HG03025 (cell line): ENCODE data around the gene PARD6B.
A peak's percentile ranks its signal among the peaks of the same experiment; 100 is the strongest.
"Not testable (repeated sequence)": the region's sequence is repeated elsewhere in the genome, so short reads cannot be mapped to it uniquely, and the experiment has no call there.

Experiments used
- ATAC-seq: cut with Tn5 transposase; IDR thresholded peaks from one replicate; pipeline ENCODE4 v1.9.1; 2021; ENCODE audit warnings: mild to moderate bottlenecking, moderate library complexity; ENCODE audit not compliant: unreplicated experiment, low FRiP score

The PARD6B gene, protein sequence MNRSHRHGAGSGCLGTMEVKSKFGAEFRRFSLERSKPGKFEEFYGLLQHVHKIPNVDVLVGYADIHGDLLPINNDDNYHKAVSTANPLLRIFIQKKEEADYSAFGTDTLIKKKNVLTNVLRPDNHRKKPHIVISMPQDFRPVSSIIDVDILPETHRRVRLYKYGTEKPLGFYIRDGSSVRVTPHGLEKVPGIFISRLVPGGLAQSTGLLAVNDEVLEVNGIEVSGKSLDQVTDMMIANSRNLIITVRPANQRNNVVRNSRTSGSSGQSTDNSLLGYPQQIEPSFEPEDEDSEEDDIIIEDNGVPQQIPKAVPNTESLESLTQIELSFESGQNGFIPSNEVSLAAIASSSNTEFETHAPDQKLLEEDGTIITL

DNA sequence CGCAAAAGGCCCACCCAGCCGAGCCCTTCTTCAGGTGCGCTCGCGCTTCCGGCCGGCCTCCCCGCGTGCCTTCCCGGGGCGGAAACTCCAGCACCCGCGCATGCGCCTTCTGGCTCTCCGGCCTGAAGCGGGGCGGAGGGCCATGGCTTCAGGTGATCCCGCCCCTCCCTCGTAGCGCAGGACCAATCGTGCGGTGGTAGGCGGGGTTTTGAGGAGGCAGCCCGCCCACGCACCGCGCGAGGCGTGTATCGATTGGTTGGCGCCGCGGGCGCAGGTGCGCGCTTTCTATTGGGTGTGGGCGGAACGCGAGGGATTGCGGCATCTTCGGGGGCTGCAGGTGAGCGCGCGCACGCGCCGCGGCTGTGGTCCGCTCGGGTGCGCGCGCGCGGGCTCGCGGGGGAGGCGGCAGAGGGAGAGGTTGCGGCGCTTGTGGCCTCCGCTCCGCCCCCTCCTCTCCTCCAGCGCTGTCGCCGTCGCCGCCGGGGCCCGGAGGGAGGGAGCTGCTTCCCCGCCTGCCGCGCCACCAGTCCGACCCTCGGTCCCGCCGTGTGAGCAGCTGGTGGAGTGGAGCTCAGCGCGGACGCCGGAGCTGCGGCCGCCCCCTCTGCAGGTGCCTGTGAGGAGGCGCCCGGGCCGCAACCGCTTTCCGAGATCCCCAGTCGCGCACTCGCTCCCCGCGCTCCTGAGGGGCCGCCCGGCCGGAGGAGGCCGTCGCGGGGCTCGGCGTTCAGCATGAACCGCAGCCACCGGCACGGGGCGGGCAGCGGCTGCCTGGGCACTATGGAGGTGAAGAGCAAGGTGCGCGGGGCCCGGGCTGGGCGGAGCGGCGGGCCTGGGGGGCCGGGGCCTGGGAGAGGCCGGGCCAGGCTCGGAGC lies at the start of gene PARD6B:
Gene PARD6B (plus strand): TSS at position 526 of the 875 bp plus-strand sequence. CDS start 207 bp downstream, at position 733.
- ATAC-seq = peak; percentile 79

DNA sequence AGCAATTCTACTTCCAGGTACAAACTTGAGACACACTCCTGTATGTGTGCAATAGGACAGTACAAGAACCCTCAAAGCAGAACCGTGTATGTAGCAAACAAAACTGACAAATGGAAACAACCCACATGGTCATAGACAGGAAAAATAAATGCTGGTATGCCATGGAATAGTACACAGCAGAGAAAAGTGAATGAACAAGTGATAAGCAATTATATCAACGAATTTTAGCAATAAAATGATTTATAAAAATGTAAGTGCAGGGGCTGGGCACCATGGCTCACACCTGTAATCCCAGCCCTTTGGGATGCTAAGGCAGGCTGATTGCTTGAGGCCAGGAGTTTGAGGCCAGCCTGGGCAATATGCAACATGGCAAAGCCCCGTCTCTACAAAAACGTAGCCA lies 49.3 kb upstream of the PARD6B start:
- ATAC-seq = no peak

DNA sequence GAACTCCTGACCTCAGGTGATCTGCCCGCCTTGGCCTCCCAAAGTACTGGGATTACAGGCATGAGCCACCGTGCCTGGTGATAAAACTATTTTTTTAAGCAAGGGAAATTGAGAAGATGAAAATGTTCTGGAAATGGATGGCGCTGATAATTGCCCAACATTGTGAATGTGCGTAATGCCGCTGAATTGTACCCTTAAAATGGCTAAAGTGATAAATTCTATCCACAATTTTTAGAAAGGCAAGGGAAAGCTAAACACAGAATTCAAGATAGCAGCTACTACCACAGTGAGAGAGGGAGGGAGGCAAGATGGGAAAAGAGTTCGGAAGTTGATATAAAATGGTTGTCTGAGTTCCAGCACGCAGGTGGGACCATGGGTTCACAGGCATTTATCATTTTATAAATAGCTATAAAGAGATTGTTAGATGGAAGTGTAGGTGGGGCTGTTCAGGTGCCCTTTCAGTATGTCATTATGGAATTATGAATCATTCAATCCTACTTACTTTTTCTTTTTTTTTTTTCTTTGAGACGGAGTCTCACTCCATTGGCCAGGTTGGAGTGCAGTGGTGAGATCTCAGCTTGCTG lies 48.3 kb upstream of the PARD6B start:
- ATAC-seq = no peak

DNA sequence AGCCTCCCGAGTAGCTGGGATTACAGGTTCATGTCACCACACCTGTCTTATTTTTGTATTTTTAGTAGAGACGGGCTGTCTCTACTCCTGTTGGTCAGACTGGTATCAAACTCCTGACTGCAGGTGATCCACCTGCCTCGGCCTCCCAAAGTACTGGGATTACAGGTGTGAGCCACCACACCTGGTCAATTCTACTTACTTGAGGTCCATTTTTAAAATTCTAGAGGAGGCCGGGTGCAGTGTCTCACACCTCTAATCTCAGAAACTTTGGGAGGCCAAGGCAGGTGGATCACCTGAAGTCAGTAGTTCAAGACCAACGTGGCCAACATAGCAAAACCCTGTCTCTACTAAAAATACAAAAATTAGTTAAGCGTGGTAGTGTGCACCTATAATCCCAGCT lies 47.8 kb upstream of the PARD6B start:
- no peak for ATAC-seq

DNA sequence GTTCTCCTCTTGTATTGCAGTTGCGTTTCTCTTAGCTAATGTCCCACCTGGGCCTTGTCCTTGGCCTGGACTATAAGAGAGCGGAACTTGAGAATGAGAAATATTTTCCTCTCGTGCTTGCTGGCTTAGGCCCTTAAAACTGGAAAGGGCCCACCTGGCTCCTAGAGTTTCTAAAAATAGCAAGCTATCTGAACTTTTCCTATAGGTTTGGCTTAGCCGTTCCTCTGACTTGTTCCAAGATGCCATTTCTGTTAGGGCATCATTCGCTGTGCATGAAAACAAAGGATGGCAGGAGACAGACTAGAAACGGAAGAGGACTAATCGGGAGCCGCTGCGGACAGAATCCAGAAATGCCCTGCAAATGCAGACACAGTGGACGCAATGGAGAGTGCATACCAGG lies 44.6 kb upstream of the PARD6B start:
- ATAC-seq = no peak

DNA sequence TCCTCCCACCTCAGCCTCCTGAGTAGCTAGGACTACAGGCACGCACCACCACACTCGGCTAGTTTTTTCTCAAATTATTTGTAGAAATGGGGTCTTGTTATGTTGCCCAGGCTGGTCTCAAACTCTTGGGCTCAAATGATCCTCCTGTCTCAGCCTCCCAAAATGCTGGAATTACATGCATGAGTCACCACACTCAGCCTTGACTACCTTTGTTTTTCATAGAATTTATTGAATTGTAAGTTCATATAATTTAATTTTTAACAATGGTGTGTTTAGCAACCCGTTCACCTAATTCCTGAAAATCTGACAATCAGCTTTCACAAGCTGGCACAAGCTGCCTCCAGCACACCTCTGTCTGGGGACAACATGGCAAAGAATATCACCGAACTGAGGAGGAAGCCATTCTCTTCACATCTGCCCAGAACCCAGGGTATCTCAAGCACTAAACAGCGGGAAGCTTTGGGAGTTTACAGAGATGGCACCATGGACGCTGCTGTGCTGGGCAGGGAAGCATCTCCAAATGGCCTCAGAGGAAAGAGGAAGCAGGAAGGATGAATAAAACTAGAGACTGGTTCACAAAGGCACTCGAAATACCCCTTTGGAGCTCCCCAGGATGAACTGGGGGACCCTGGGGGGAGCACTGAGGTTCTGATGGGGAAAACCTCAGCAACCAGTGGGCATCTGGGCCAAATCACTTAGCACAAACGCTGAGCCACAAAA lies 43.0 kb upstream of the PARD6B start:
- ATAC-seq = no peak

DNA sequence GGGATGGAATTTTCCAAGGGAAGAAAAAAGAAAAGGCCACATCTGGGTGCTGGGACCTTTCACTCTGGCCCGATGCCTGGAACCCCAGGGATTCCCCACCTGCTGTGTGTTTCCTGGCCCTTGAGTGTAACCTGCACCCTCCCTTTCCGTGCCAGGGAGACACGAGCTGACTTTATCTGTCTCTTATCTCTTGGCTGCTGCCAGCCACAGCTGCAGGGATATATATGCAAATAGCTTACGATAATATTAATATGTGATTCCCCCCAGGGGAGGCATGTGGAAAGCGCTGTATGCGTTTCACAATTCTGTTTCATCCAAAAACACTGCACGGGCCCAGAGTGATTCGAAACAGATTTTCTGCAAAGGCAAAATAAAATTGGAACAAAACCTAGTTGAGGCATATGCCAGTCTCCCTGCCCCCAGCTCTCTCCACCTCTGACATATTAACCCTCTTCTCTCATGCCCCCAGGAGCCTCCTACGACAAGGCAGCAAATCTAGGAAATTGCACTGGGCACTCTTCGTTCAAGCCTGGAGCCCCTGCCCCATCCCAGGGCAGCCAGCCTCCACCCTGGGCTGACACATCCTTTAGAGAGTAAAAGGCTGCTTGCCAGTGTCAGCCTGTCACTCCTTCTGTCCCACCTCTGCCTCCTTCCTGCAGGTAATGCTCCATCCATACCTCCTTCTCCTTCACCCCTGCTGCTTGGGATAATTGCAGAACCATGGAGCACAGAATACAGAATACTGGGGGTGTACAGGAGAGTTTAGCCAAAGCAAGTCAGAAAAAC lies 41.3 kb upstream of the PARD6B start:
- no peak for ATAC-seq

DNA sequence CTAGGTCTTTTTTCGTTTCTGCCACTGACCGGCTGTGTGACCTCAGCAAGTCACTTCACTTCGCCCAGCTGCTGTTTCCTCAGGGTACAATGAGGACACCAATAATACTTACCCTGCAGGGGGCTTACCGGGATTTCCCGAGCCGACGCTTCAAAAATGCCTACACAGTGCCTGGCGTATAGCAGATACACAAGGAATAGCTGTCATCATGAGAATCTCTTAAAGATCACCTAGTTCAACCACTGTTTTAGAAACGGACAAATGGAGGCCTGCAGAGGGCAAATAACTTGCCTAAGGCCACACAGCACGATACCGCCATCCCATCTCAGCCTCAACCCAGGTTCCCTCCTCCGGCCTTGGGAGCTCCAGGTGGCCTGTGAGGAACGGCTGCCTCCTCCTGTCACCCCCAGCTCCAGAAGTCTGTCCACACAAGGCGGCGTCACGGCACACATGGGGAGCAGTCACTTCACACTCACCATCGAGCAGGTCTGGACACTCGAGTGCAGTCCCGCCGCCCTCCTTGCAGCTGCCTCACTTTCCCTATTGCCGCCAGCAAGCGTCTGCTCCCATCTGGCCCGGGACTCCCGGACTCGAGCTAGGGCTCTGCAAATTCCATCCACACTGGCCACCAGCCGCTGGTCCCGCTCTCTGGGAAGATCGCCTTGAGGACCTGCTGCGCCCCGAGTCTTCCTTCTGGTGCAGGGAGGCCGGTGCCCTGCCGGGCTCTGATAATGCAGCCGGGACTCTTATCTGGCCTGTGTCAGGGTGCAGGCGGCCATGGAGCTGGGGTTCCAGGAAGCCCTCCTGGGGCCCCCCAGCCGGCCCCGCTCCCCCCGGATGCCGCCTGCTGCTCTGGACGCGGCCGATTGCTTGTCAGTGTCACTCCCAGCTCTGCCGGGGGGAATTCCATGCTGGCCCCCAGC lies 40.5 kb upstream of the PARD6B start, which contains the start of gene RIPOR3:
Gene RIPOR3 (minus strand): TSS at position 893 of the 923 bp plus-strand sequence. CDS start 414 bp downstream, at position 479.
- no peak for ATAC-seq

DNA sequence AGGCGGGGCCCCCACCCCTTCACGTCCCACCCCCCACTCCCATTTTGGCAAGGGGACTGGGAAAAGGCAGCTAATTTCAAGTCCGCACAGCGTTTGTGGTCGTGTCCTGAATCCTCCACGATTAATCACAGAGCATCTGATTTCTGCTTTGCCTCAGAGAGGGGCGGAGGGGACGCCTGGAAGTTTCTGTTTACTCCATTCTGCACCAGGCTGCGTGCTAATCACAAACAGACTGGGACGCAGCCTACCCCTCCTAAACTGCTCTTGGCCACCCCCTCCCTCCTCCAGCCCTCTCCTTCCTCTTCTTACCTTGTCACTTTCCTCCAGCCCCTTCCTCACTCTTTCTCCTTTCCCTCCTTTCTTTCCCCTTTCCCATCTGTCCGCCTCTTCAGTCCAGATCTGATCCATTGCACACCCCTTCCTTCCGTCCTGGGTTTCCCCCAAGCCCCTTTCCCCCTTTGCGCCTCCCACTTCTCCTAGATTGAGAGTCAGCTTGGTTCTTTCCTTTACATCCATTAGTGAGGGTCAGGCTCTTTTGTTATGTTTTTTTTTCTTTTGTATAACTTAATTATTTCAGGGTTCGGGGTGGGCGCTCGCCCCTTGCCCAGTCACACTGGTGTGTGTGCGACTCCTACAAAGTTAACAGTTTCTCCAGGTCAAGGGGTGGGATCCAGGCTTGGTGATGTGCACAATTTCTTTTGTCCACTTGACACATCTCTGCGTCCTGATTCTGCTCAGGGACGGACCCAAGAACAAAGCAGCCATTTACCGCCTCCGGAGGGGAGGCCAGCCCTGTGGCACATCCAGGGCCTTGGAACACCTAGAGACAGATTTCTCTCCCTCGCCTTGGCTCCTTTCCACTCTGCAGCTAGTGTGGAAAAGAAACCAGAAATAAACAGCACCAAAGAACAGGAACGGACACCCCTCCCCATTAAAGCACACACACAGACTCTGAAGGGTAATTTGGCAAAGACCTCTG lies 39.5 kb upstream of the PARD6B start:
- ATAC-seq = no peak

DNA sequence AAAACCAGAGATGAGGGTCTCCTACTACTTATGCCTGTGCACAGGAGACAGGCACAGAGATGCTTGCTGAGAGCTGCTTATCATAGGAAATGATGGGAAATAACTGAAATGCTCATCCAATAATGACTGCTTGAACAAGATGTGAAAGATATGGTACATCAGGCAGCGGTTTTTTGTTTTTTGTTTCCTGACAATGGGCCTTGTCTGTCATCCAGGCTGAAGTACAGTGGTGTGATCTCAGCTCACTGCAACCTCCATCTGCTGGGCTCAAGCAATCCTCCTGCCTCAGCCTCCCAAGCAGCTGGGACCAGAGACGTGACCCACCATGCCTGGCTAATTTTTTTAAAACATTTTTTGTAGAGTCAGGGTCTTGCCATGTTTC lies 38.8 kb upstream of the PARD6B start:
- ATAC-seq = no peak

DNA sequence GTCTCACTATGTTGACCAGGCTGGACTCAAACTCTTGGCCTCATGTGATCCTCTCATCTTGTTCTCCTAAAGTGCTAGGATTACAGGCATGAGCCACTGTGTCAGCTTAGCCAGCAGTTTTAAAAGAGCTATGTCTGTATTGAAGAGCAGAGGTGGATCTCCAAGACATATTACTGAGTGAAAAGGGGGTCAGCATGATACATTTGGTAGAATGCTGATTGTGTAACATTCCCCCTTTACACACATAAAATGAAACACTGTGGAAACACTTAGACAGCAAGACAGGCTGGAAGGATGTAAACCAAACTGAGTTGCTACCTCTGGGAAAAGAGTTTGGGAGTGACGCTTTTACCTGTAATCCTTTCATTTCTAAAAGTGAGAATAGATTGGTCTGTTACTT lies 38.4 kb upstream of the PARD6B start:
- no peak for ATAC-seq

DNA sequence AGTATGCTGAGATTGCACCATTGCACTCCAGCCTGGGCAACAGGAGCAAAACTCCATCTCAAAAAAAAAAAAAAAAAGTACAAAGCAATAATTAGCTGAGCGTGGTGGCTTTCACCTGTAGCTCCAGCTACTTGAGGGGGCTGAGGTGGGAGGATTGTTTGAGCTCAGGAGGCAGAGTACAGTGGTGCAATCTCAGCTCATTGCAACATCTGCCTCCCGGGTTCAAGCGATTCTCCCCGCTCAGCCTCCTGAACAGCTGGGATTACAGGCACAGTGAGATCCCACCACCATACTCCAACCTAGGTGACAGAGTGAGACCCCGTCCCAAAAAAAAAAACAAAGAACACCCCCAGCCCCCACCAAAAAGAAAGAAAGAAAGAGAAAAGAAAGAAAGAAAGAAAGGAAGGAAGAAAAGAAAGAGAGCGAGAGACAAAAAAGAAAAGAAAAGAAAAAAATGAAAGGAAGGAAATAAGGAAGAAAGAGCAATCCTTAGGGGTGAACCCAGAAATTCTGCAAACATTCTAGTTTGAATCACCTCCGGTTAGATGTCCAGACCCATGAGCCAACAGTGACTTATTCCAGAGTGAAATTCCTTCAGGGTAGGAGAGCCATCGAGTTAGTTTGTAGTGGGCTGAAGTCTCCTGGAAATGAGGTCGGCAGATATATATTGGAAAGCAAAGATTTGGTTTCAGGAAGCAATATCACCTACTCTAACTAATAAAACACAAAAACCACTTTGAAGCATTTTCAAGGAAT lies 36.8 kb upstream of the PARD6B start:
- no peak for ATAC-seq

DNA sequence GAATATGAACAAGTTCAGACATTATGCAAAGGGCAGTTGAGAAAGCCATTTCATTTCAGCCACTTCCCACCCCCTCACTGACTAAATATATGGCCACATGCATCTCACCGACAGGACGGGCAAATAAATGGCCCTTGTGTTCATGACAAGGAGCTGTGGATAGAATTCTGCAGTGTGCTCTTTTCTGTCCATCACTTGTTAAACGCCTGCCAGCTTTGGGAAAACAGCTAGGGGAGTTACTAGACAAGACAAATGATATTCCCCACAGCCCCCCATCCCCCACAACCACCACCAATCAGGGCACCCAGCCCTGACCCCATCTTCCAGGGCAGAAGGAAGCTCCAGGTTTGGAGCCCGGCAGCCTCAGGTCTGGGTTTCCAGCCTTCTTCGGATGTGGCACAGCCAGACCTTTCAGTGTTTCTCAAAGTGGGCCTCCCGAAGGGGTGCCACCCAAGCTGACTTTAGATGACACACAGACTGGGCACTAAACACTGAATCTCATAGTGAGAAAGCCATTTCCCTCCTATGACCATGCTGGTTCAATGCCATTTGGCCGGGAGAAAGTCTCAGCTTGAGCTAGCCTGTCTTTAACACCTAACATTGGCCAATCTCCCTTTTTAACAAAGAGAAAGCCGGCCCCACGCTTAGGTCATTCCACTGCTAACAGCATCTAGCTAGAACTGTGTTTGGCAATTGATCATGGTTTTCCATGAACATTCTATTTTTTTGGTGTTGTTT lies 36.1 kb upstream of the PARD6B start:
- no peak for ATAC-seq

DNA sequence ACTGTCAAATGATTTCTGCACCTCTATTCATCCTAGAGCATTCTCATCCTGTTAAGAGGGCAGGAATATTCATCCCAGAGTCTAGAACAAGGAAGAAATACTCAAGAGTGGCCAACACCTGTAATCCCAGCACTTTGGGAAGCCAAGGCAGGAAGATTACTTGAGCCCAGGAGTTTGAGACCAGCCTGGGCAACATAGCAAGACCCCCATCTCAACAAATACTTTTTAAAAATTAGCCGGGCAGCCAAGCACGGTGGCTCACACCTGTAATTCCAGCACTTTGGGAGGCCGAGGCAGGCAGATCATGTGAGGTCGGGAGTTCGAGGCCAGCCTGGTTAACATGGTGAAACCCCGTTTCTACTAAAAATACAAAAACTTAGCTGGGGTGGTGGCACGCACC lies 33.1 kb upstream of the PARD6B start:
- not testable (repeated sequence) for ATAC-seq

DNA sequence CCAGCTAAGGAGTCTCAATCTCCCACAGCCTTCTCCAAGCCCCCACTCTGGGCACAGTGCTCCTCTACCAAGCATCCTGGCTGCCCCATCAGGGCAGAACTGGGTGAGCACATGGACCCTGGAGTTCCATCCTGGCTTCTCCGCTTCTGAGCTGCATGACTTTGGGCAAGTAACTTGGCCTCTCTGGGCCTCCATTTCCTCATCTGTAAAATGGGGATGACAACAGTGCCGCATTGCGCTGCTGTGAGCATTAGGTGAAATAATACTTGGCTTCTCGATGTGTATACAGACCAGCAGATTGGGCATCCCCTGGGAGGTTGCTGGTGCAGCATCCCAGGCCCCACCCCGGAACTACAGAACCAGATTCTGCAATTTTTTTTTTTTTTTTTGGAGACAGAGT lies 31.7 kb upstream of the PARD6B start:
- no peak for ATAC-seq
